Kidney (tissue), 14 donors: ENCODE data around the gene B3GAT1. TPM values are rescaled to one million over a fixed set of nuclear protein-coding genes. Genes with fewer than 3 reads are reported as not detected.
"Not testable (repeated sequence)": the region's sequence is repeated elsewhere in the genome, so short reads cannot be mapped to it uniquely, and the experiment has no call there.

Source experiments
- DNase-seq, 5 donors: peaks; one replicate each; pipeline ENCODE4 v3.0.0-alpha.2; 2013 to 2020
- FAIRE-seq: peaks from 2 replicates; lab custom pipeline; 2012; peaks lifted over from hg19 to GRCh38; lab: Jason Lieb, UNC
- H3K27ac ChIP-seq, 2 donors: one replicate each; pipeline ENCODE4 v1.7.0; 2013; ENCODE audit warnings: low read depth in 2 of 2, low read length in 2 of 2, inconsistent platforms in 1 of 2
- H3K27me3 ChIP-seq: one replicate; pipeline ENCODE4 v1.7.1; 2013; ENCODE audit warnings: low read length, inconsistent platforms; ENCODE audit not compliant: control insufficient read depth, insufficient read depth
- H3K36me3 ChIP-seq, 3 donors: one replicate each; pipeline versions ENCODE4 v1.7.0 to v1.7.1; 2013; ENCODE audit warnings: low read length in 3 of 3, control low read depth in 1 of 3, inconsistent platforms in 1 of 3; ENCODE audit not compliant: insufficient read depth in 3 of 3, control insufficient read depth in 2 of 3
- H3K4me1 ChIP-seq, 3 donors: one replicate each; pipeline versions ENCODE4 v1.7.0 to v1.7.1; 2013; ENCODE audit warnings: low read length in 3 of 3, inconsistent platforms in 1 of 3, low read depth in 1 of 3; ENCODE audit not compliant: control insufficient read depth in 2 of 3, insufficient read depth in 2 of 3
- H3K4me3 ChIP-seq, 3 donors: one replicate each; pipeline versions ENCODE4 v1.7.0 to v1.8.1; 2013; ENCODE audit warnings: low read length in 3 of 3, control low read depth in 1 of 3, inconsistent platforms in 1 of 3
- H3K9ac ChIP-seq, 3 donors: one replicate each; pipeline versions ENCODE4 v1.7.0 to v1.7.1; 2013; ENCODE audit warnings: low read length in 3 of 3, control low read depth in 1 of 3, inconsistent platforms in 1 of 3
- H3K9me3 ChIP-seq, 3 donors: one replicate each; pipeline versions ENCODE4 v1.7.0 to v1.7.1; 2013; ENCODE audit warnings: low read length in 3 of 3, control low read depth in 1 of 3, inconsistent platforms in 1 of 3; ENCODE audit not compliant: control insufficient read depth in 2 of 3, insufficient read depth in 1 of 3
- intact Hi-C: fragments of 100-400 bp; cut with DNase I; formaldehyde crosslinking; loops from one replicate; pipeline ENCODE4 v1.11.1; 2022
- polyA plus RNA-seq: library from polyadenylated mRNA; stranded (reverse); fragments of 350-450 nt; fragmentation: Illumina TruSeq; extraction: RNeasy Lipid Tissue Mini Kit (QIAGEN cat#74804); gene quantifications from one replicate; pipeline ENCODE4 v1.2.3, GENCODE V29; 2014; ENCODE audit warnings: low read depth, low replicate concordance; ENCODE audit not compliant: insufficient read depth
- total RNA-seq: library from RNA; stranded (reverse); fragmentation: NEBNext Ultra II Directional; extraction: Animal tissue kit (Norgen Biotek cat#: 25700); gene quantifications from one replicate; pipeline ENCODE4 v1.2.1, GENCODE V29; 2021
- TF ChIP-seq, protein P1 (sequence below): IDR thresholded peaks from 3 replicates; pipeline ENCODE4 v1.5.1; 2012; ENCODE audit warnings: mild to moderate bottlenecking, moderate library complexity, borderline replicate concordance; ENCODE audit not compliant: insufficient read depth; ENCODE audit errors: extremely low read depth
- donor health status: control.
- donor health status: control.
- donor health status: control.
- donor health status: control.
- donor health status: control.
- donor health status: DM: yes; HTN: yes; CAD: no.
- donor health status: Normal renal cell carcinoma (clear cell type).

The B3GAT1 gene
- total and polyA plus RNA-seq, 2 donors from 2014 or later: 0.82 to 3.7 TPM

GRCh38 chr11:134449051-134449450 is 37.0 kb upstream of the B3GAT1 start:
- FAIRE-seq (no peak), DNase-seq (no peak)
- no peak overlapping the region for H3K4me3 ChIP-seq
- TF ChIP-seq, protein P1, sequence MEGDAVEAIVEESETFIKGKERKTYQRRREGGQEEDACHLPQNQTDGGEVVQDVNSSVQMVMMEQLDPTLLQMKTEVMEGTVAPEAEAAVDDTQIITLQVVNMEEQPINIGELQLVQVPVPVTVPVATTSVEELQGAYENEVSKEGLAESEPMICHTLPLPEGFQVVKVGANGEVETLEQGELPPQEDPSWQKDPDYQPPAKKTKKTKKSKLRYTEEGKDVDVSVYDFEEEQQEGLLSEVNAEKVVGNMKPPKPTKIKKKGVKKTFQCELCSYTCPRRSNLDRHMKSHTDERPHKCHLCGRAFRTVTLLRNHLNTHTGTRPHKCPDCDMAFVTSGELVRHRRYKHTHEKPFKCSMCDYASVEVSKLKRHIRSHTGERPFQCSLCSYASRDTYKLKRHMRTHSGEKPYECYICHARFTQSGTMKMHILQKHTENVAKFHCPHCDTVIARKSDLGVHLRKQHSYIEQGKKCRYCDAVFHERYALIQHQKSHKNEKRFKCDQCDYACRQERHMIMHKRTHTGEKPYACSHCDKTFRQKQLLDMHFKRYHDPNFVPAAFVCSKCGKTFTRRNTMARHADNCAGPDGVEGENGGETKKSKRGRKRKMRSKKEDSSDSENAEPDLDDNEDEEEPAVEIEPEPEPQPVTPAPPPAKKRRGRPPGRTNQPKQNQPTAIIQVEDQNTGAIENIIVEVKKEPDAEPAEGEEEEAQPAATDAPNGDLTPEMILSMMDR: no peak
- H3K36me3 ChIP-seq: no peaks in the 10 kb centered on the region
- H3K9ac ChIP-seq: no peak overlapping the region
- H3K27me3 ChIP-seq: no peaks in the 10 kb centered on the region
- H3K4me1 ChIP-seq: no peaks in the 10 kb centered on the region
- no peaks in the 10 kb centered on the region for H3K9me3 ChIP-seq
- no peak overlapping the region for H3K27ac ChIP-seq
- intact Hi-C loops: no loop called here

DNA sequence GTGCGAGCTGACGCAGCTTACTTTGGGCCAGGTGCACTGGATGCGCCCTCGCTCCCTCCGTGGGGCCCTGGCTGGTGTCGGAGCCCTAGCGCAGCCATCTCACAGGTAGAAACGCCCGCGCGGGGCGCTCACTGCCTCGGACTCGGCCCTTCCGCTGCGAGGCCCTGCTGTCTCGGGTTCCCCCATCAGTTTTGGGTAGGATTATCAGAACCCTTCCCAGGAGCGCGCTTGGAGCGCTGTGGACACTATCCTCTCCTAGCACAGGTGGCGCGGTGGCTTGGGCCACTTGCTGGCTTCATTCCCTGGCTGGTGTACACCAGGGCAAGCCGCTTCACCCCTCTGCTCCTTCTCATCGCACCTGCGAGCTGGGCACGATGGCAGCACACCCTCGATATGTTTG is 35.7 kb upstream of the B3GAT1 start:
- TF ChIP-seq, protein P1: no peak
- Histone ChIP-seq H3K36me3 (no peaks in the 10 kb centered on the region), H3K27me3 (no peaks in the 10 kb centered on the region), H3K9me3 (no peaks in the 10 kb centered on the region), H3K9ac (no peak overlapping the region), H3K4me1 (no peaks in the 10 kb centered on the region), H3K27ac (no peak overlapping the region), H3K4me3 (no peak overlapping the region)
- intact Hi-C loops: no loop called here
- DNase-seq (no peak), FAIRE-seq (no peak)

- DNase-seq (no peak), FAIRE-seq (no peak)
- Histone ChIP-seq H3K27ac (no peak overlapping the region), H3K36me3 (no peaks in the 10 kb centered on the region), H3K9me3 (no peaks in the 10 kb centered on the region), H3K4me3 (no peak overlapping the region), H3K27me3 (no peaks in the 10 kb centered on the region), H3K4me1 (no peaks in the 10 kb centered on the region), H3K9ac (no peak overlapping the region)
- TF ChIP-seq, protein P1: no peak
- intact Hi-C loops: no loop called here
Measured at GRCh38 chr11:134445601-134446325, 33.7 kb upstream of the B3GAT1 start.

DNA sequence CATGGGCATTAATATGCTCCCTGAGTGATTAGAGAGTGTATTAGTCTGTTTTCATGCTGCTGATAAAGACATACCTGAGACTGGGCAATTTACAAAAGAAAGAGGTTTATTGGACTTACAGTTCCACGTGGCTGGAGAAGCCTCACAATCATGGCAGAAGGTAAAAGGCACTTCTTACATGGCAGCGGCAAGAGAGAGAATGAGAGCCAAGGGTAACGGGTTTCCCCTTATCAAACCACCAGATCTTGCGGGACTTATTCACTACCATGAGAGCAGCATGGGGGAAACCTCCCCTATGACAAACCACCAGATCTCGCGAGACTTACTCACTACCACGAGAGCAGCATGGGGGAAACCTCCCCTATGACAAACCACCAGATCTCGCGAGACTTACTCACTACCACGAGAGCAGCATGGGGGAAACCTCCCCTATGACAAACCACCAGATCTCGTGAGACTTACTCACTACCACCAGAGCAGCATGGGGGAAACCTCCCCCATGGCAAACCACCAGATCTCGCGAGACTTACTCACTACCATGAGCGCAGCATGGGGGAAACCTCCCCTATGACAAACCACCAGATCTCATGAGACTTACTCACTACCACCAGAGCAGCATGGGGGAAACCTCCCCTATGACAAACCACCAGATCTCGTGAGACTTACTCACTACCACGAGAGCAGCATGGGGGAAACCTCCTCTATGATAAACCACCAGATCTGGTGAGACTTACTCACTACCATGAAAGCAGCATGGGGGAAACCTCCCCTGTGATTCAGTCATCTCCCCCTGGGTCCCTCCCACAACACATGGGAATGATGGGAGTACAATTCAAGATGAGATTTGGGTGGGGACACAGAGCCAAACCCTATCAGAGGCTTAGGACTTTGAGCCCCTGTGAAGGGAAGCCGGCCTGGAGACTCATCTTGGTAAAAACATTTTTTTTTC is 32.4 kb upstream of the B3GAT1 start:
- DNase-seq, intact Hi-C loops, H3K4me1 ChIP-seq, FAIRE-seq, H3K9me3 ChIP-seq, H3K4me3 ChIP-seq, H3K27me3 ChIP-seq, H3K36me3 ChIP-seq, H3K9ac ChIP-seq, H3K27ac ChIP-seq: not testable (repeated sequence)
